SK-N-SH (cell line): Measurements from ENCODE around the gene BABAM2. TPM values are rescaled to one million over a fixed set of nuclear protein-coding genes. Genes with fewer than 3 reads are reported as not detected.

Source experiments
- CTCF ChIA-PET: fragments of 300-600, 350-600 bp; formaldehyde crosslinking; extraction: SDS; loops from one replicate; lab custom pipeline; 2021; lab: Yijun Ruan, JAX
- POLR2A ChIA-PET: fragments of 350-600 bp; sonication (Branson Sonifier 250); formaldehyde crosslinking; extraction: SDS; loops from one replicate; lab custom pipeline; 2020; ENCODE audit warnings: antibody characterized with exemption, inconsistent platforms; lab: Yijun Ruan, JAX
- DNase-seq: peaks from one replicate; pipeline ENCODE4 v3.0.0; 2012
- H2AFZ ChIP-seq: fragments of 200-600 bp; sonication (generic); 2 replicates; pipeline ENCODE4 v1.8.1; 2016; ENCODE audit warnings: antibody characterized with exemption, mild to moderate bottlenecking, low read depth
- H3F3A ChIP-seq: fragments of 200-600 bp; sonication (generic); replicated peaks from 2 replicates; pipeline ENCODE3; 2016; ENCODE audit warnings: antibody characterized with exemption, mild to moderate bottlenecking; ENCODE audit not compliant: insufficient read depth
- H3K27ac ChIP-seq, 2 experiments: fragments of 200-500 bp in 1 of 2; fragments of 200-600 bp in 1 of 2; sonication (Bioruptor generic) in 1 of 2; sonication (generic), shearing (Covaris generic) in 1 of 2; 2 replicates each; pipeline versions ENCODE4 v1.5.1 to v1.6.1; 2014 to 2016; ENCODE audit warnings: low read depth in 2 of 2, inconsistent platforms in 1 of 2, low read length in 1 of 2, mild to moderate bottlenecking in 1 of 2, mixed read lengths in 1 of 2
- H3K27me3 ChIP-seq: fragments of 200-600 bp; sonication (generic), shearing (Covaris generic); 2 replicates; pipeline ENCODE4 v1.6.1; 2016; ENCODE audit warnings: mixed run types; ENCODE audit not compliant: insufficient read depth
- H3K36me3 ChIP-seq, 2 experiments: fragments of 200-500 bp in 1 of 2; fragments of 200-600 bp in 1 of 2; sonication (Bioruptor generic) in 1 of 2; sonication (generic) in 1 of 2; replicated peaks in 1 of 2; 2 replicates each; pipeline versions ENCODE3 to v1.5.1; 2014 to 2016; ENCODE audit warnings: low read length in 1 of 2, mild to moderate bottlenecking in 1 of 2; ENCODE audit not compliant: insufficient read depth in 2 of 2, control insufficient read depth in 1 of 2
- H3K4me1 ChIP-seq, 2 experiments: fragments of 200-500 bp in 1 of 2; fragments of 200-600 bp in 1 of 2; sonication (Bioruptor generic) in 1 of 2; sonication (generic), shearing (Covaris generic) in 1 of 2; 2 replicates each; pipeline versions ENCODE4 v1.5.1 to v1.6.1; 2014 to 2016; ENCODE audit warnings: low read depth in 1 of 2, low read length in 1 of 2, mixed run types in 1 of 2; ENCODE audit not compliant: insufficient read depth in 2 of 2, control insufficient read depth in 1 of 2
- H3K4me2 ChIP-seq: fragments of 200-600 bp; sonication (generic), shearing (Covaris generic); 2 replicates; pipeline ENCODE4 v1.6.1; 2017; ENCODE audit warnings: mixed run types
- H3K4me3 ChIP-seq, 2 experiments: fragments of 200-500 bp in 1 of 2; fragments of 200-600 bp in 1 of 2; sonication (Bioruptor generic) in 1 of 2; sonication (generic), shearing (Covaris generic) in 1 of 2; 2 replicates each; pipeline versions ENCODE4 v1.5.1 to v1.8.1; 2014 to 2016; ENCODE audit warnings: low read depth in 2 of 2, inconsistent platforms in 1 of 2, low read length in 1 of 2, mild to moderate bottlenecking in 1 of 2, mixed read lengths in 1 of 2, moderate library complexity in 1 of 2
- H3K79me2 ChIP-seq: fragments of 200-600 bp; sonication (generic); 2 replicates; pipeline ENCODE4 v1.8.1; 2017; ENCODE audit warnings: mild to moderate bottlenecking; ENCODE audit not compliant: insufficient read depth
- H3K9ac ChIP-seq: fragments of 200-600 bp; sonication (generic); 2 replicates; pipeline ENCODE4 v1.6.1; 2017; ENCODE audit warnings: mixed run types
- H3K9me2 ChIP-seq: fragments of 200-600 bp; sonication (generic); 2 replicates; pipeline ENCODE4 v1.6.1; 2017; ENCODE audit warnings: mixed run types
- H3K9me3 ChIP-seq: fragments of 200-600 bp; sonication (generic); 2 replicates; pipeline ENCODE4 v1.6.1; 2017; ENCODE audit warnings: mixed run types, mild to moderate bottlenecking, moderate library complexity
- H4K20me1 ChIP-seq: fragments of 200-600 bp; sonication (generic); 2 replicates; pipeline ENCODE4 v1.6.1; 2017; ENCODE audit warnings: mild to moderate bottlenecking, mixed run types; ENCODE audit not compliant: insufficient read depth
- CHD2 ChIP-seq: fragments of 150-350 bp; IDR thresholded peaks from 2 replicates; pipeline ENCODE4 v1.6.1; 2018; ENCODE audit warnings: low read length; ENCODE audit not compliant: partially characterized antibody
- FOXM1 ChIP-seq: IDR thresholded peaks from 2 replicates; pipeline ENCODE4 v1.4.0; 2012; ENCODE audit warnings: low read depth, mild to moderate bottlenecking
- GABPA ChIP-seq: IDR thresholded peaks from 2 replicates; pipeline ENCODE4 v1.4.0; 2012; ENCODE audit warnings: low read depth, mild to moderate bottlenecking
- JUND ChIP-seq: IDR thresholded peaks from 2 replicates; pipeline ENCODE4 v1.4.0; 2012
- NFIC ChIP-seq: IDR thresholded peaks from 2 replicates; pipeline ENCODE4 v1.4.0; 2012; ENCODE audit warnings: borderline replicate concordance
- PBX3 ChIP-seq: IDR thresholded peaks from 2 replicates; pipeline ENCODE4; 2012
- RXRA ChIP-seq: IDR thresholded peaks from 2 replicates; pipeline ENCODE4 v1.4.0; 2012; ENCODE audit warnings: low read depth, mild to moderate bottlenecking, borderline replicate concordance
- TAF1 ChIP-seq: IDR thresholded peaks from 2 replicates; pipeline ENCODE4 v1.6.1; 2012; ENCODE audit warnings: low read depth, mild to moderate bottlenecking, low read length, moderate library complexity, borderline replicate concordance
- USF1 ChIP-seq: IDR thresholded peaks from 2 replicates; pipeline ENCODE4 v1.4.0; 2012; ENCODE audit warnings: low read depth, borderline replicate concordance
- YY1 ChIP-seq: IDR thresholded peaks from 2 replicates; pipeline ENCODE4 v1.4.0; 2012; ENCODE audit warnings: low read depth, mild to moderate bottlenecking
- WGBS: methylation state at CpG from one replicate; pipeline ENCODE4 v1.1.6; 2017; ENCODE audit warnings: low lambda C conversion rate; 5-methylcytosine and 5-hydroxymethylcytosine counted together
- polyA plus RNA-seq, 3 experiments: library from polyadenylated mRNA; depleted of rRNA; stranded (reverse); fragments of >200 nt; gene quantifications; 2 replicates each; pipeline ENCODE4 v1.2.3, GENCODE V29; 2012

BABAM2 gene
- polyA plus RNA-seq, 1 of the 3 experiments (the other 2 are of a cell fraction): 34.0 TPM

GRCh38 chr2:28357948-28358667, 467.6 kb downstream of the BABAM2 start:
- 95% methylated on average over 14 of the region's 19 CpGs for WGBS
- no peak for DNase-seq
- Histone ChIP-seq H3K9ac (no peak overlapping the region), H3K9me3 (no peaks in the 10 kb centered on the region), H3K27ac (no peak overlapping the region), H3F3A (peaks cover 5% of the 10 kb centered on the region), H3K4me2 (no peak overlapping the region), H3K4me3 (no peak overlapping the region)
- POLR2A ChIA-PET: no interaction called here
- CTCF ChIA-PET: interaction anchor here (0.8 to 0.9 kb wide), 2 partner anchors 17 to 21 kb away, joined by 3 to 4 read pairs; no protein-coding TSS in a partner anchor
- TF ChIP-seq TAF1: no peak
- TF ChIP-seq, all 33 proteins: peak for 0
- Histone ChIP-seq H3K79me2 (no peaks in the 10 kb centered on the region), H3K36me3 (no peaks in the 10 kb centered on the region), H2AFZ (no peak overlapping the region), H4K20me1 (no peaks in the 10 kb centered on the region), H3K4me1 (peaks cover 13 to 32% of the 10 kb centered on the region in 2 experiments; a peak in 3 of 4 replicates), H3K9me2 (no peaks in the 10 kb centered on the region), H3K27me3 (no peaks in the 10 kb centered on the region)

DNA sequence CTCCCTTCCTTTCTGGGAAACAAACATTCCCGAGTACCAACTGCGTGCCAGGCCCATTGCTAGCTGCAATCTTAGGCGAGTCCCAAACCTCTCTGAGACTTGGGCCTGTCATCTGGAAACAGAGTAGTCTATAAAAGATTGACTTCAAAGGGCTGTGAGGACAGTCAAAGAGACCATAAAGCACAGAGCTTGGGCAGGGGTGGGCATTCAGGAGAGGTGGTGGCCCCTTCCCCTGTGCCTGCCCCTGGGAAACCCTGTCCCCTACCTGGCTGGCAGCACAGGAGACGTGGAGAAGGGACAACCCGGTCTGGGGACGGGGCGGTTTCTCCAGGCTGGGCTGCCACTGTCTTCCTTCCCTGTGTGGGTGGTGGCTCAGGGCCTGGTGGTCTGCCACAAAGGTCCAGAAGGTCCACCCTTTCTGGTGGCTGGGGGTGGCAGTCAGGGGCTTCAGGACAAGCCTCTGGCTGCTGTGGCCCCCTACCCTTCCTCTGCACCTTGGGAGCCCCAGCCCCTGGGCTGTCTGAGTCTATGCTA, 468.2 kb downstream of the BABAM2 start:
- no peak for TF ChIP-seq CHD2
- no peak for TF ChIP-seq NFIC
- no peak for TF ChIP-seq JUND
- no peak for TF ChIP-seq USF1
- no peak for TF ChIP-seq GABPA
- no peak for TF ChIP-seq FOXM1
- TF ChIP-seq PBX3: no peak
- no peak for TF ChIP-seq YY1
- no peak for TF ChIP-seq TAF1
- TF ChIP-seq RXRA: no peak
- no peaks in the 10 kb centered on the region for H4K20me1 ChIP-seq
- no peaks in the 10 kb centered on the region for H3K9me2 ChIP-seq
- no peak for DNase-seq
- H3K36me3 ChIP-seq: no peaks in the 10 kb centered on the region
- no peaks in the 10 kb centered on the region for H3K27me3 ChIP-seq
- CTCF ChIA-PET: no interaction called here
- H3K4me3 ChIP-seq: no peak overlapping the region
- H3K9me3 ChIP-seq: no peaks in the 10 kb centered on the region
- H3F3A ChIP-seq: peaks cover 5% of the 10 kb centered on the region
- 96% methylated on average over 4 of the region's 7 CpGs for WGBS
- no peak overlapping the region for H3K4me2 ChIP-seq
- H3K4me1 ChIP-seq: peaks cover 13 to 35% of the 10 kb centered on the region in 2 experiments; a peak in 3 of 4 replicates
- H3K27ac ChIP-seq: no peak overlapping the region
- POLR2A ChIA-PET: no interaction called here
- no peak overlapping the region for H3K9ac ChIP-seq
- no peak overlapping the region for H2AFZ ChIP-seq
- H3K79me2 ChIP-seq: no peaks in the 10 kb centered on the region
